Mucosa of stomach (tissue), 1 donor: ENCODE results near the gene TCOF1.

Experiments
- H3K27me3 ChIP-seq: one replicate; pipeline ENCODE4 v1.7.0; 2013; ENCODE audit warnings: mild to moderate bottlenecking, low read length; ENCODE audit not compliant: control insufficient read depth, insufficient read depth
- H3K36me3 ChIP-seq: one replicate; pipeline ENCODE4 v1.7.0; 2013; ENCODE audit warnings: low read length; ENCODE audit not compliant: control insufficient read depth, insufficient read depth
- H3K4me1 ChIP-seq: one replicate; pipeline ENCODE4 v1.7.0; 2013; ENCODE audit warnings: mild to moderate bottlenecking, low read length; ENCODE audit not compliant: control insufficient read depth, insufficient read depth
- H3K4me3 ChIP-seq: one replicate; pipeline ENCODE4 v1.7.0; 2013; ENCODE audit warnings: low read length
- H3K9ac ChIP-seq: one replicate; pipeline ENCODE4 v1.7.0; 2013; ENCODE audit warnings: mild to moderate bottlenecking, low read length, moderate library complexity
- H3K9me3 ChIP-seq: one replicate; pipeline ENCODE4 v1.7.0; 2013; ENCODE audit warnings: mild to moderate bottlenecking, low read length, moderate library complexity; ENCODE audit not compliant: control insufficient read depth
- donor health status: Pancreatic carcinoma.

Gene TCOF1

DNA sequence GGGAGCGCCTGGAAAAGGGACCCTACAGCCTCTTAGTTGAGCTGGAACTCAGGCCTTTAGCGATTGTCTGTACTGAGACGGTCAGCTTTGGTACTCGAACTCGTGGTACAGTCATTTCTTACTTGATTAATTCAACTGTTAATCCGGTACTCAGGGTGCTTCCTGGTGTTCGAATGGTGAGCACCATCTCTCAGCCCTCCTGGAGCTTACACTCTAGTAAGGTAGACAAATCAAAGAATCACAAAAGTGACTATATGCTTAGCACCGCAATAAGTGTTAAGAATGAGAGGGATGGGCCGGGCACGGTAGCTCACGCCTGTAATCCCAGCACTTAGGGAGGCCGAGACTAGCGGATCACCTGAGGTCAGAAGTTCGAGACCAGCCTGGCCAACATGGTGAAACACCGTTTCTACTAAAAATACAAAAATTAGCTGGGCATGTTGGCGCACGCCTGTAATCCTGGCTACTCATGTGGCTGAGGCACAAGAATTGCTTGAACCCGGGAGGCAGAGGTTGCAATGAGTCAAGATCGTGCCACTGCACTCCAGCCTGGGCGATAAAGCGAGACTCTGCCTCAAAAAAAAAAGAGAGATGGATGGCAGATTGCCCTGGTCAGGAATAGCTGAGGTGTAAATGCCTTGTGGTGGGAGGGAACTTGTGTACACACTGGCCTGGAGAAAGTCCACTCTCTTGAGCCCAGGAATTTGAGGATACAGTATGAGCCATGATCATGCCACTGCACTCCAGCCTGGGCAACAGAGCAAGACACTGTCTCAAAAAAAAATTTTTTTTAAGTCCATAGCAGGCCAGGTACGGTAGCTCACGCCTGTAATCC is 981 bp downstream of the TCOF1 start:
- Histone ChIP-seq H3K9me3 (no peaks in the 10 kb centered on the region), H3K36me3 (peaks cover 6% of the 10 kb centered on the region), H3K4me1 (peaks cover 15% of the 10 kb centered on the region), H3K4me3 (peak overlapping the region; percentile 68), H3K27me3 (no peaks in the 10 kb centered on the region), H3K9ac (peak overlapping the region; percentile 71)

DNA sequence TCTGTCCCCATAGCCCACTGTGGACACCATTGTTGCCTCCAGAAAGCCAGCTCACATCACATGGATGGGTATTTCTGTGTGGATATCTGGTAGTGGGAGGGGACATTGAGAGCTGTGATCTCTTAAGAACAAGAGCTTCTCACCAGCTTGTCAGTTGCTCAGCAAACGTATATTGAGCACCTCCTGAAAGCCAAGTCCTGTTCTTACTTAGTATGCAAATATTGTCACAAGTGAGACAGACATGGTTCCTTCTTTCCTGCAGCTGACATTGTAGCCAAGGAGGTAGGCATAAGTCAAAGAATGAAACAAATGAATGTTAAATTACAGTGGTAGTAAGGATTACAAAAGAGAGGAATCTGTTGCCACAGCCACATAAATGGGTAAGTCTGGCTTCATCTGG is 3.8 kb downstream of the TCOF1 start:
- H3K36me3 ChIP-seq = peaks cover 6% of the 10 kb centered on the region
- H3K27me3 ChIP-seq = no peaks in the 10 kb centered on the region
- H3K4me1 ChIP-seq = peaks cover 15% of the 10 kb centered on the region
- H3K9ac ChIP-seq = no peak overlapping the region
- H3K4me3 ChIP-seq = no peak overlapping the region
- H3K9me3 ChIP-seq = no peaks in the 10 kb centered on the region

DNA sequence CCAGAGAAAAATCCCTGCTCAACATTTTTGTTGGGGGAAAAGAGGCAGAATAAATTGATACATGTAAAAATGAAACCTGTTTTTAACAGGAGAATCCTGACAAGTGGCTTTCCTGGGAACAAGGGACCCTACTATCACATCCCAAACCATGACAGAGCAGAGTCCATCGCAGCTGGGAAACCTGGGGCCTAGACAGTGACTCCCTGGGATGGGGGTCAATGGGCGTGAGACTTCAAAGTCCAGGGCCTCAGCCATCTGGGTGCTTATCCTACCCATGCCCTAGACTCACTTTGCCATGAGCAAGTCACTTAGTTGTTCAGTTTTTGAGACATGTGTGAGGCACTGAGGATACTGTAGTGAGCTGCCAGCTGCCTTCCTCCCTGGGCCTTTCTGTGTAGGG is 5.7 kb downstream of the TCOF1 start:
- no peaks in the 10 kb centered on the region for H3K27me3 ChIP-seq
- H3K4me3 ChIP-seq = no peak overlapping the region
- H3K9me3 ChIP-seq = no peaks in the 10 kb centered on the region
- peaks cover 7% of the 10 kb centered on the region for H3K4me1 ChIP-seq
- H3K36me3 ChIP-seq = peaks cover 6% of the 10 kb centered on the region
- H3K9ac ChIP-seq = no peak overlapping the region

GRCh38 chr5:150364004-150364403 is 6.5 kb downstream of the TCOF1 start:
- Histone ChIP-seq H3K4me3 (no peak overlapping the region), H3K36me3 (peaks cover 10% of the 10 kb centered on the region), H3K9me3 (no peaks in the 10 kb centered on the region), H3K9ac (no peak overlapping the region), H3K4me1 (no peaks in the 10 kb centered on the region), H3K27me3 (no peaks in the 10 kb centered on the region)

GRCh38 chr5:150368526-150368925 is 11.0 kb downstream of the TCOF1 start:
- Histone ChIP-seq H3K9me3 (no peaks in the 10 kb centered on the region), H3K27me3 (no peaks in the 10 kb centered on the region), H3K9ac (no peak overlapping the region), H3K4me3 (no peak overlapping the region), H3K4me1 (no peaks in the 10 kb centered on the region), H3K36me3 (peaks cover 25% of the 10 kb centered on the region)

DNA sequence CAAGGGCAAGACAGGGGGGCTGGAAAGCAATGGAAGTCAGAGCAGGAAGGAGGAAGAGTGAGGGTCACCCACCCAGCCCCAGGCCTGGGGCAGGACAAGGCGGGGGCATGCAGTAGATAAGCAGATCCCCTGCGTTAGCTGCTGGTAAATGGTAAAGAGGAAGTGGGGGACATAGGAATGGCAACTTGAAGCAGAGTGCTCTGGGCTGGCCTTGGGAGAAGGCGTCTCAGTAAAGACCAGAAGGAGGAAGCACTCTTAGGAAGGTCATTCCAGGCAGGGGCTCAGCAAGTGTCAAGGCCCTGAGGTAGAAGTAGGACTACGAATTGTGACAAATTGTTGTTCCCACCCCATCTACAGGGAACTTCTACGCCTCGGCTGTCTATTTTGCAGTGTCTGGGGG is 15.1 kb downstream of the TCOF1 start:
- Histone ChIP-seq H3K4me3 (no peak overlapping the region), H3K36me3 (peaks cover 38% of the 10 kb centered on the region), H3K9ac (no peak overlapping the region), H3K27me3 (no peaks in the 10 kb centered on the region), H3K9me3 (no peaks in the 10 kb centered on the region), H3K4me1 (no peaks in the 10 kb centered on the region)

DNA sequence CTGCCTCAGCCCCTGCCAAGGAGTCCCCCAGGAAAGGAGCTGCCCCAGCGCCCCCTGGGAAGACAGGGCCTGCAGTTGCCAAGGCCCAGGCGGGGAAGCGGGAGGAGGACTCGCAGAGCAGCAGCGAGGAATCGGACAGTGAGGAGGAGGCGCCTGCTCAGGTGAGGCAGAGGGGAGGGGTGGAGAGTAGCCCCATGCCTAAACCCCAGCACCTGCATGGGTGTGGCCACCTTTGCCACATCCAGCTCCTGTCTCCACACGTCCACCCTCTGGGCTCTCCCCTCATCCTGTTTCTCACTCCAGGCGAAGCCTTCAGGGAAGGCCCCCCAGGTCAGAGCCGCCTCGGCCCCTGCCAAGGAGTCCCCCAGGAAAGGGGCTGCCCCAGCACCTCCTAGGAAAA is 17.2 kb downstream of the TCOF1 start:
- H3K27me3 ChIP-seq = no peaks in the 10 kb centered on the region
- no peak overlapping the region for H3K9ac ChIP-seq
- peaks cover 40% of the 10 kb centered on the region for H3K36me3 ChIP-seq
- no peaks in the 10 kb centered on the region for H3K9me3 ChIP-seq
- no peak overlapping the region for H3K4me3 ChIP-seq
- H3K4me1 ChIP-seq = no peaks in the 10 kb centered on the region

- Histone ChIP-seq H3K9me3 (no peaks in the 10 kb centered on the region), H3K4me3 (no peak overlapping the region), H3K4me1 (no peaks in the 10 kb centered on the region), H3K9ac (no peak overlapping the region), H3K36me3 (peaks cover 40% of the 10 kb centered on the region), H3K27me3 (no peaks in the 10 kb centered on the region)
Measured at GRCh38 chr5:150376799-150377771, 19.6 kb downstream of the TCOF1 start.

DNA sequence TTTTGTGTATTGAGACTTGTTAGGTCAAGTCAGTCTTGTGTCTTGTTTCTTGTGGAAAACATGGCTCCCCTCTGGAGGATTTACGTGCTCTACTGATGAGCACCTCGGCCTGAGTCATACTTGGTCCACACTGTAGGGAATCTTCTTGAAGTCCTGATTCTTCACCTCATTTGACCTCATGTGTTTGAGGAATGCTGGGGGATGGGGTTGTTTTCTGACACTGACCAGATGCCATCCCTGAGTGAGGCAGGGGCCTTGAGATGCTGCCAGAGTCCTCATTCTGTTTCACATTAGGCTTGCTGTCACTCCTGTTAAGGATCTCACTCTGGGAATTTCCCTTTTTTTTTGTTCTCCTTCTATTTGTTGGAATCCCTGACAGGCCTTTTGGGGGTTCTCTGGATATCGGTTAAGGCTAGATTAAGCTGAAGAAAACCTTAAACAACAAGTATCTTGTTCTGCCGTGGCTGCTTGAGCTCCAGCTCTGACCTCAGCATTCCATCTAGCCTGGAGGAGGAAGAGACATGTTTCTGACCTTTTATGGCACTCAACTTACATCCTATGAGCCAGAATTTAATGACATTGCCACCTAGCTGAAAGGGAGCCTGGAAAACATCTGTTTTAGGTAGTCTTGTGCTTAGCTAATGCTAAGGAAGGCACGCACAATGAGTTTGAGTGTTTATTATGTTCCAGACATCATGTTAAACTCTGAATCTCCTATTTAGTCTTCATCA is 20.6 kb downstream of the TCOF1 start:
- Histone ChIP-seq H3K36me3 (peaks cover 34% of the 10 kb centered on the region), H3K4me1 (no peaks in the 10 kb centered on the region), H3K4me3 (no peak overlapping the region), H3K9me3 (no peaks in the 10 kb centered on the region), H3K9ac (no peak overlapping the region), H3K27me3 (no peaks in the 10 kb centered on the region)

GRCh38 chr5:150384701-150385100 is 27.2 kb downstream of the TCOF1 start:
- H3K36me3 ChIP-seq = peaks cover 9% of the 10 kb centered on the region
- H3K9ac ChIP-seq = no peak overlapping the region
- no peaks in the 10 kb centered on the region for H3K4me1 ChIP-seq
- no peaks in the 10 kb centered on the region for H3K9me3 ChIP-seq
- no peak overlapping the region for H3K4me3 ChIP-seq
- no peaks in the 10 kb centered on the region for H3K27me3 ChIP-seq

- H3K9ac ChIP-seq = no peak overlapping the region
- peaks cover 4% of the 10 kb centered on the region for H3K36me3 ChIP-seq
Measured at GRCh38 chr5:150386024-150386855, 28.7 kb downstream of the TCOF1 start.

More at GRCh38 chr5:150386024-150386855, 28.7 kb downstream of the TCOF1 start:
- no peaks in the 10 kb centered on the region for H3K27me3 ChIP-seq
- no peaks in the 10 kb centered on the region for H3K9me3 ChIP-seq
- no peaks in the 10 kb centered on the region for H3K4me1 ChIP-seq
- no peak overlapping the region for H3K4me3 ChIP-seq
